BJ (cell line): ENCODE results near the gene ABHD5. TPM values are rescaled to one million over a fixed set of nuclear protein-coding genes. Genes with fewer than 3 reads are reported as not detected.
A peak's percentile ranks its signal among the peaks of the same experiment; 100 is the strongest.

Source experiments
- CTCF ChIA-PET: fragments of 350-600 bp; formaldehyde crosslinking; extraction: SDS; loops from one replicate; lab custom pipeline; 2021; ENCODE audit warnings: antibody characterized with exemption, inconsistent platforms; lab: Yijun Ruan, JAX
- POLR2A ChIA-PET: fragments of 300-600 bp; sonication (Branson Sonifier 250); formaldehyde crosslinking; extraction: SDS; loops from one replicate; lab custom pipeline; 2021; ENCODE audit warnings: antibody characterized with exemption; lab: Charles Lee
- DNase-seq: peaks from one replicate; pipeline ENCODE4 v3.0.0-alpha.2; 2011; ENCODE audit warnings: low read depth
- H3K27me3 ChIP-seq: 2 replicates; pipeline ENCODE4 v1.6.0; 2011; ENCODE audit warnings: low read length; ENCODE audit not compliant: control insufficient read depth, insufficient read depth
- H3K36me3 ChIP-seq: 2 replicates; pipeline ENCODE4 v1.5.1; 2011; ENCODE audit warnings: low read length; ENCODE audit not compliant: control insufficient read depth, insufficient read depth
- H3K4me3 ChIP-seq: 2 replicates; pipeline ENCODE4 v1.5.1; 2011; ENCODE audit warnings: low read depth, mild to moderate bottlenecking, control low read depth, low read length
- CTCF ChIP-seq: IDR thresholded peaks from 2 replicates; pipeline ENCODE4 v1.5.1; 2011; ENCODE audit warnings: low read depth, mild to moderate bottlenecking, control low read depth, inconsistent platforms, low read length, moderate library complexity; ENCODE audit not compliant: insufficient read depth
- polyA plus RNA-seq: library from polyadenylated mRNA; depleted of rRNA; stranded (reverse); fragments of >200 nt; gene quantifications from 2 replicates; pipeline ENCODE4 v1.2.3, GENCODE V29; 2011

Gene ABHD5
- polyA plus RNA-seq, 1 experiment: 18.2 TPM

- Histone ChIP-seq H3K36me3 (no peaks in the 10 kb centered on the region), H3K4me3 (no peak overlapping the region), H3K27me3 (no peaks in the 10 kb centered on the region)
- DNase-seq: no peak
- ChIA-PET POLR2A (no interaction called here), CTCF (interaction anchor here (1.0 kb wide), 1 partner anchor 10 kb away, joined by 4 read pairs; no protein-coding TSS in a partner anchor)
- no peak for TF ChIP-seq CTCF
Measured at GRCh38 chr3:43762451-43762850, 71.7 kb downstream of the ABHD5 start.

GRCh38 chr3:43764056-43764455 is 73.3 kb downstream of the ABHD5 start:
- POLR2A ChIA-PET: no interaction called here
- no peak for DNase-seq
- H3K27me3 ChIP-seq: no peaks in the 10 kb centered on the region
- no peak for TF ChIP-seq CTCF
- H3K4me3 ChIP-seq: no peak overlapping the region
- no peaks in the 10 kb centered on the region for H3K36me3 ChIP-seq
- CTCF ChIA-PET: no interaction called here

- CTCF ChIA-PET: interaction anchor here (1.2 to 2.3 kb wide), 3 partner anchors 9 to 223 kb away, joined by 3 to 9 read pairs (median 4); no protein-coding TSS in a partner anchor
Measured at GRCh38 chr3:43764471-43764870, 73.7 kb downstream of the ABHD5 start.

GRCh38 chr3:43765521-43765971 is 74.8 kb downstream of the ABHD5 start:
- Histone ChIP-seq H3K27me3 (no peaks in the 10 kb centered on the region), H3K4me3 (no peak overlapping the region), H3K36me3 (no peaks in the 10 kb centered on the region)
- no peak for TF ChIP-seq CTCF
- CTCF ChIA-PET: interaction anchor here (1.2 to 2.5 kb wide), 5 partner anchors 10 to 224 kb away, joined by 3 to 9 read pairs (median 7); no protein-coding TSS in a partner anchor
- DNase-seq: no peak
- POLR2A ChIA-PET: no interaction called here

More at GRCh38 chr3:43764471-43764870, 73.7 kb downstream of the ABHD5 start:
- DNase-seq: no peak
- POLR2A ChIA-PET: no interaction called here
- no peak for TF ChIP-seq CTCF
- H3K36me3 ChIP-seq: no peaks in the 10 kb centered on the region
- H3K4me3 ChIP-seq: no peak overlapping the region
- no peaks in the 10 kb centered on the region for H3K27me3 ChIP-seq

GRCh38 chr3:43766672-43767465 is 76.1 kb downstream of the ABHD5 start:
- Histone ChIP-seq H3K27me3 (no peaks in the 10 kb centered on the region), H3K36me3 (no peaks in the 10 kb centered on the region), H3K4me3 (no peak overlapping the region)
- peak; percentile 53 for DNase-seq
- ChIA-PET CTCF (interaction anchor here (1.0 to 2.5 kb wide), 4 partner anchors 12 to 433 kb away, joined by 5 to 9 read pairs (median 8); no protein-coding TSS in a partner anchor), POLR2A (interaction anchor here (0.7 kb wide), 1 partner anchor 136 kb away, joined by 21 read pairs; no protein-coding TSS in a partner anchor)
- no peak for TF ChIP-seq CTCF
